Kidney (tissue), 14 donors: ENCODE data around the gene CPED1. TPM values are rescaled to one million over a fixed set of nuclear protein-coding genes. Genes with fewer than 3 reads are reported as not detected.

ENCODE experiments used
- DNase-seq, 5 donors: peaks; one replicate each; pipeline ENCODE4 v3.0.0-alpha.2; 2013 to 2020
- FAIRE-seq: peaks from 2 replicates; lab custom pipeline; 2012; peaks lifted over from hg19 to GRCh38; lab: Jason Lieb, UNC
- H3K27ac ChIP-seq, 2 donors: one replicate each; pipeline ENCODE4 v1.7.0; 2013; ENCODE audit warnings: low read depth in 2 of 2, low read length in 2 of 2, inconsistent platforms in 1 of 2
- H3K27me3 ChIP-seq: one replicate; pipeline ENCODE4 v1.7.1; 2013; ENCODE audit warnings: low read length, inconsistent platforms; ENCODE audit not compliant: control insufficient read depth, insufficient read depth
- H3K36me3 ChIP-seq, 3 donors: one replicate each; pipeline versions ENCODE4 v1.7.0 to v1.7.1; 2013; ENCODE audit warnings: low read length in 3 of 3, control low read depth in 1 of 3, inconsistent platforms in 1 of 3; ENCODE audit not compliant: insufficient read depth in 3 of 3, control insufficient read depth in 2 of 3
- H3K4me1 ChIP-seq, 3 donors: one replicate each; pipeline versions ENCODE4 v1.7.0 to v1.7.1; 2013; ENCODE audit warnings: low read length in 3 of 3, inconsistent platforms in 1 of 3, low read depth in 1 of 3; ENCODE audit not compliant: control insufficient read depth in 2 of 3, insufficient read depth in 2 of 3
- H3K4me3 ChIP-seq, 3 donors: one replicate each; pipeline versions ENCODE4 v1.7.0 to v1.8.1; 2013; ENCODE audit warnings: low read length in 3 of 3, control low read depth in 1 of 3, inconsistent platforms in 1 of 3
- H3K9ac ChIP-seq, 3 donors: one replicate each; pipeline versions ENCODE4 v1.7.0 to v1.7.1; 2013; ENCODE audit warnings: low read length in 3 of 3, control low read depth in 1 of 3, inconsistent platforms in 1 of 3
- H3K9me3 ChIP-seq, 3 donors: one replicate each; pipeline versions ENCODE4 v1.7.0 to v1.7.1; 2013; ENCODE audit warnings: low read length in 3 of 3, control low read depth in 1 of 3, inconsistent platforms in 1 of 3; ENCODE audit not compliant: control insufficient read depth in 2 of 3, insufficient read depth in 1 of 3
- CTCF ChIP-seq: IDR thresholded peaks from 3 replicates; pipeline ENCODE4 v1.5.1; 2012; ENCODE audit warnings: mild to moderate bottlenecking, moderate library complexity, borderline replicate concordance; ENCODE audit not compliant: insufficient read depth; ENCODE audit errors: extremely low read depth
- intact Hi-C: fragments of 100-400 bp; cut with DNase I; formaldehyde crosslinking; loops from one replicate; pipeline ENCODE4 v1.11.1; 2022
- polyA plus RNA-seq: library from polyadenylated mRNA; stranded (reverse); fragments of 350-450 nt; fragmentation: Illumina TruSeq; extraction: RNeasy Lipid Tissue Mini Kit (QIAGEN cat#74804); gene quantifications from one replicate; pipeline ENCODE4 v1.2.3, GENCODE V29; 2014; ENCODE audit warnings: low read depth, low replicate concordance; ENCODE audit not compliant: insufficient read depth
- total RNA-seq: library from RNA; stranded (reverse); fragmentation: NEBNext Ultra II Directional; extraction: Animal tissue kit (Norgen Biotek cat#: 25700); gene quantifications from one replicate; pipeline ENCODE4 v1.2.1, GENCODE V29; 2021
- donor health status: control.
- donor health status: control.
- donor health status: control.
- donor health status: control.
- donor health status: control.
- donor health status: DM: yes; HTN: yes; CAD: no.
- donor health status: Normal renal cell carcinoma (clear cell type).

Gene CPED1
- total and polyA plus RNA-seq, 2 donors from 2014 or later = 2.9 to 16.9 TPM

- Histone ChIP-seq H3K36me3 (no peaks in the 10 kb centered on the region), H3K9me3 (no peaks in the 10 kb centered on the region), H3K4me3 (no peak overlapping the region), H3K9ac (no peak overlapping the region), H3K27me3 (no peaks in the 10 kb centered on the region), H3K27ac (no peak overlapping the region), H3K4me1 (peaks cover 0 to 4% (median 3%) of the 10 kb centered on the region in 3 donors)
- intact Hi-C loops = no loop called here
- FAIRE-seq = no peak
- peak in 2 of 5 donors; percentile 60 to 71 for DNase-seq
- no peak for TF ChIP-seq CTCF
Measured at GRCh38 chr7:120998520-120998919, 10.0 kb downstream of the CPED1 start.

- Histone ChIP-seq H3K27me3 (no peaks in the 10 kb centered on the region), H3K4me1 (peaks cover 0 to 4% (median 3%) of the 10 kb centered on the region in 3 donors), H3K27ac (no peak overlapping the region), H3K4me3 (no peak overlapping the region), H3K9ac (no peak overlapping the region), H3K9me3 (no peaks in the 10 kb centered on the region), H3K36me3 (no peaks in the 10 kb centered on the region)
- FAIRE-seq (no peak), DNase-seq (no peak)
- no peak for TF ChIP-seq CTCF
- intact Hi-C loops = no loop called here
Measured at GRCh38 chr7:120998996-120999565, 10.6 kb downstream of the CPED1 start.

GRCh38 chr7:121000081-121000983 is 11.8 kb downstream of the CPED1 start:
- H3K27me3 ChIP-seq = no peaks in the 10 kb centered on the region
- DNase-seq (peak in 1 of 5 donors; percentile 79), FAIRE-seq (peak; percentile 39)
- H3K4me3 ChIP-seq = no peak overlapping the region
- TF ChIP-seq CTCF = no peak
- intact Hi-C loops = no loop called here
- peak overlapping the region in 1 of 2 donors; percentile 36 for H3K27ac ChIP-seq
- peaks cover 0 to 4% (median 3%) of the 10 kb centered on the region in 3 donors for H3K4me1 ChIP-seq
- H3K9ac ChIP-seq = no peak overlapping the region
- H3K36me3 ChIP-seq = no peaks in the 10 kb centered on the region
- H3K9me3 ChIP-seq = no peaks in the 10 kb centered on the region
